ENCODE measurements around the gene SORBS2. TPM values are rescaled to one million over a fixed set of nuclear protein-coding genes. Genes with fewer than 3 reads are reported as not detected.

SORBS2 gene
- polyA plus RNA-seq, 3 donors from 2014 or later, result 2.6 to 5.8 TPM; not detected in 1

GRCh38 chr4:185826381-185826780 lies 14.4 kb upstream of the SORBS2 start:
- Mint-ChIP-seq H3K27me3 (ENCODE audit: low read depth in 3 of 3) (peaks cover 0 to 8% (median 0%) of the 10 kb centered on the region in 3 donors), H3K27ac (no peak overlapping the region), H3K9me3 (peaks cover 0 to 5% (median under 1%) of the 10 kb centered on the region in 6 donors), H3K36me3 (no peaks in the 10 kb centered on the region), H3K4me3 (no peak overlapping the region), H3K4me1 (no peaks in the 10 kb centered on the region)
- DNase-seq, result no peak

DNA sequence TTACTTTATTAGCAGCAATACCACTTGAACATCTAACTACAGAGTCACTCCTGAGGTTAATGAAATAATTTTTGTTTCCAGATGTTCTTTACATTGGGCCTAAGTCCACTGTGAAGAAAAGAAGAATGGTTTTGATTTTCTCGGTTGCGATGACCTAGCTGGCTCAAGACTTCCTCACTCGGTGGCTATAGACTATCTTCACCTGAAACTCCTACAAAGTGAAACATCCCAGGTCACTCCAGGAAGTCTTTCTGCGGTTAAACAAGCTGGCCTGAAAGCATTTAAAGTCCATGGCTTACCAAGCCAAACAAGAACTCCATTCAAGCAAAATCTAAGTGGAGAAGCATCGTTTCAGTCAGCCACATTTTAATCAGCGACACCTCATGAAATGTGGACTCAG lies 13.7 kb upstream of the SORBS2 start:
- Mint-ChIP-seq H3K4me3 (no peak overlapping the region), H3K27ac (no peak overlapping the region), H3K27me3 (ENCODE audit: low read depth in 3 of 3) (peaks cover 0 to 6% (median 0%) of the 10 kb centered on the region in 3 donors), H3K4me1 (no peaks in the 10 kb centered on the region), H3K36me3 (no peaks in the 10 kb centered on the region), H3K9me3 (peaks cover 0 to 5% (median under 1%) of the 10 kb centered on the region in 6 donors)
- DNase-seq, result no peak

GRCh38 chr4:185822791-185823190 lies 10.8 kb upstream of the SORBS2 start:
- H3K27me3 Mint-ChIP-seq (ENCODE audit: low read depth in 3 of 3), result peaks cover 0 to 6% (median 2%) of the 10 kb centered on the region in 3 donors
- no peak overlapping the region for H3K27ac Mint-ChIP-seq
- H3K36me3 Mint-ChIP-seq, result no peaks in the 10 kb centered on the region
- peaks cover 0 to 4% (median under 1%) of the 10 kb centered on the region in 6 donors for H3K9me3 Mint-ChIP-seq
- no peak for DNase-seq
- H3K4me3 Mint-ChIP-seq, result no peak overlapping the region
- no peaks in the 10 kb centered on the region for H3K4me1 Mint-ChIP-seq

DNA sequence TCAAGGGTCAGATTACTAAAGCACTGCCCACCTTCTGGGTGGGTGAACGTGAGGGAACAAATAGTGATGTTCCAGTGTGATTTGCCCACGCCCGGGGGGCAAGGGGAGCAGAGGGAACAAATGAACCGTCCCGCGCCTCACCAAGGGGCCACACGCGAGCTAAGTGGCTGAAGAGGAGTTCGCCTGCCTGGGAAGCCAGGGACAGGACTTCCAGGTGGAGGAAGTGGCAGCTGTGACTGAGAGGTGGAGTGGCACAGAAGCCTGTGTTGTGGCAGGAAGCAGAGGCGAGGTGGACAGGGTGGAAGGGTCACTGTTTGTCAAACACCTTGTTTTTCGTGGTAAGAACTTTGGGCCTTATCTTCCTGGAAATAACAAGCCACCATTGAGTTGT lies 9.0 kb upstream of the SORBS2 start:
- H3K27me3 Mint-ChIP-seq (ENCODE audit: low read depth in 3 of 3), result peaks cover 0 to 6% (median 2%) of the 10 kb centered on the region in 3 donors
- H3K9me3 Mint-ChIP-seq, result peaks cover 0 to 4% (median under 1%) of the 10 kb centered on the region in 6 donors
- no peak overlapping the region for H3K4me3 Mint-ChIP-seq
- DNase-seq, result no peak
- no peaks in the 10 kb centered on the region for H3K36me3 Mint-ChIP-seq
- no peak overlapping the region for H3K27ac Mint-ChIP-seq
- H3K4me1 Mint-ChIP-seq, result no peaks in the 10 kb centered on the region

DNA sequence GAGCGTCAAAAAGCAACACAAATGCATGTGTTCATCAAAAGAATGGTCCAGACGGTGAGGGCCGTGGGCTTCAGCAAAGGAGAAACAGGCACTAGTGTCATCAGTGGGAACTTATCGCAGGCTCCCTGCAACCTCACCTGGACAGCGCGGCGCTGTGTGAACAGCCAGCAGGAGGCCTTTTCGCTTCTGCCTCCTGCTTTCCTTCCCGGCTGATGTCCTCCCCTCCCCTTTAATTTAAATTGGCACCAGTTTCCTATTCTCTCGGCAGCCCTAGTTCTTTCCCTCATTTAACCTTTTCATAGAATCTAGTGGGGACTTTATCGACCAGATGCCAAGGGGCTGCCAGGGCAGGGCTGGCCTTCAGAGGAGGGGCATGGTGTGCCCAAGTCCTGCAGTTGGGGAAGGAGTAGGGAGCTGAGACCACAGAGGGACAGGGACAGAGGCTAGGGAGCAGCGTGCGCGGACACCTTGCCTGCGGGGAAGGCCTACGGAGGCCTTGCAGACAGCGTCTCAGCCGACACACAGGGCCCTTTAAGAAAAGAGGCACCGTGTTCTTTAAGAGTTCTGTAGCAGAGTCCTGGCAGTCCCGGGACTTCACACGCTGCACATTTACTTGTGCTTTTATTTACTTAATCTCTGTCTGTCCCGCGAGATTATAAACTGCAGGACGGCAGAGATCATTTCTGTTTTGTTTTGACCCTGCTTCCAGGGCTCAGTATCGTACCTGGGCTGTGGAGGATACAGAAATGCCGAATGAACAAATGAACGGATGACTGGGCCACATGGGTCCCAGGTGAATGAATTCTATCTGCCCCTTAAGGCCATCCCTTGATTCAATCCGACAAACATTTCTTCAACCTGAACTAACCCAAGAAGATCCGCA lies 8.4 kb upstream of the SORBS2 start:
- Mint-ChIP-seq H3K36me3 (no peaks in the 10 kb centered on the region), H3K27ac (no peak overlapping the region), H3K4me3 (no peak overlapping the region), H3K9me3 (peaks cover 0 to 2% (median under 1%) of the 10 kb centered on the region in 6 donors), H3K4me1 (no peaks in the 10 kb centered on the region), H3K27me3 (ENCODE audit: low read depth in 3 of 3) (peaks cover 0 to 6% (median 2%) of the 10 kb centered on the region in 3 donors)
- no peak for DNase-seq

DNA sequence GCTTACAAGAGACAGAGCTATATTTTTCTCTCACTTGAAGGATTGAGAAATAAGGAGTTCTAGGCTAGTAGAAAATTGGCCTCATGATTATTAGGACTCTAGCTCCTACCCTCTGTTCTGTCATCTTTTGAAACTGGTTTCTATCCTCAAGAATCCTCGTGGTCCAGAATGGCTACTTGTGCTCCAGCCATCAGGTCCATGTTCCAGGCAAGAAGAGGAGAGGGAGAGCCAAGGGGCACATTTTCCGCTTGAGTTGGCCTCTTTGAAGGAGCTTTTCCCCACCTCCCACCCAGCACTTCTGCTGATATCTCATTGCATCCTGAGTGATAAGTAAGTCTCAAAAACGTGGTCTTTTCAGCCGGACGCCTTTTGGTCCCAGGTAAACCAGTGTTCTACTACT lies 7.2 kb upstream of the SORBS2 start:
- H3K4me3 Mint-ChIP-seq, result no peak overlapping the region
- no peaks in the 10 kb centered on the region for H3K4me1 Mint-ChIP-seq
- H3K27me3 Mint-ChIP-seq (ENCODE audit: low read depth in 3 of 3), result peaks cover 2 to 4% (median 3%) of the 10 kb centered on the region in 3 donors
- peaks cover 0 to 2% (median under 1%) of the 10 kb centered on the region in 6 donors for H3K9me3 Mint-ChIP-seq
- H3K27ac Mint-ChIP-seq, result no peak overlapping the region
- no peaks in the 10 kb centered on the region for H3K36me3 Mint-ChIP-seq
- DNase-seq, result no peak

DNA sequence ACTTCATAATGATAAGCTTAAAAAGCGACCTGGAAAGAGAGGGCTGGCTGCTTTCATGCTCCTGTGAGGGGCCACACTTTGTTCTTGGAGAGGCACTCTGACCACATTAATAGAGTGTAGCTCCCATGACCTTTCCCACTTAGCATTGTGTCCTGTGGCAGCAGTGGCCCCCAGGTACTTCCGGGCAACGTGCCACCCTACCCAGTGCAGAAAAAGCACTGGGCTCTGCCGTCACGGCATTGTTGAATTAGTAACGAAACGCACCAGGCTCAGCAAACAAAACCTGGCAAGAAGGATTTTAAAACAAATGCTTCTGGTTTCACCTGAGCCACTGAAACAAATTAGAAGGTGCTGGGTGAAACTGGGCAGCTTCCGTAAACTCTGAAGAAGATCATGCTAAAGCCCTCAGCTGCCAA lies 5.4 kb upstream of the SORBS2 start:
- no peaks in the 10 kb centered on the region for H3K4me1 Mint-ChIP-seq
- H3K4me3 Mint-ChIP-seq, result no peak overlapping the region
- peaks cover 2 to 6% (median 4%) of the 10 kb centered on the region in 3 donors for H3K27me3 Mint-ChIP-seq (ENCODE audit: low read depth in 3 of 3)

GRCh38 chr4:185813133-185813532 lies 1.1 kb upstream of the SORBS2 start:
- Mint-ChIP-seq H3K4me3 (no peak overlapping the region), H3K9me3 (no peaks in the 10 kb centered on the region), H3K36me3 (no peaks in the 10 kb centered on the region), H3K4me1 (peaks cover 0 to 2% of the 10 kb centered on the region in 2 donors), H3K27ac (no peak overlapping the region), H3K27me3 (ENCODE audit: low read depth in 3 of 3) (peaks cover 1 to 6% (median 4%) of the 10 kb centered on the region in 3 donors)
- DNase-seq, result no peak

More for the DNA sequence above, 5.4 kb upstream of the SORBS2 start:
- no peaks in the 10 kb centered on the region for H3K36me3 Mint-ChIP-seq
- no peak overlapping the region for H3K27ac Mint-ChIP-seq
- DNase-seq, result no peak
- peaks cover 0 to 1% (median 0%) of the 10 kb centered on the region in 6 donors for H3K9me3 Mint-ChIP-seq

- H3K4me3 Mint-ChIP-seq, result no peak overlapping the region
- H3K4me1 Mint-ChIP-seq, result peaks cover 0 to 2% of the 10 kb centered on the region in 2 donors
- no peaks in the 10 kb centered on the region for H3K9me3 Mint-ChIP-seq
- H3K27me3 Mint-ChIP-seq (ENCODE audit: low read depth in 3 of 3), result peaks cover 1 to 8% (median 4%) of the 10 kb centered on the region in 3 donors
- no peaks in the 10 kb centered on the region for H3K36me3 Mint-ChIP-seq
- no peak overlapping the region for H3K27ac Mint-ChIP-seq
- DNase-seq, result no peak
These were observed 1.1 kb downstream of the SORBS2 start for GRCh38 chr4:185810746-185811508.

DNA sequence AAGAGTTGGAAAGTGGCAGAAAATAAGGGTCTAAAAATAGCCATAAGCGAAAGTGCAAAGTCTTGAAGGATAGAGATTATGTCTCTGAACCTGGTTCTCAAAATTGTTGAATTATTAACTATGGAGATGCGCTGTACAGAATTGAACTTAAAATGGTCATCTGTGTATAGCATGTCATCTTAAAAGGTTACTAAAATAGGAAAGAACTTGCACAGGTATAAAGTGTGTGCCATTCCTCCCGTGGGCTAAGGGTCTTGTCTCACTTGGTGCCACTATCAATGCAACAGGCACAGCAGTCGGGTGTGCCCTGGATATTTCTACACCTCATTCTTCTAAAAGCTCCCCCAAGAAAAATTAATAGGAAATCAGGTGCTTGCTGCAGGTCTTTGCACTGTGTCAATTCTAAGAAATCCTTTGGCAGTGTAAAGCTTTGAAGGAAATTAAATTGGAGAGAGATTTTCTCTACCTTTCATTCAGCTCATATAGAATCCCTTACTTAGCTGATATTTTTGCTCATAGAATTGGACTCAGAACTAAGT lies 2.4 kb downstream of the SORBS2 start:
- Mint-ChIP-seq H3K36me3 (no peaks in the 10 kb centered on the region), H3K27ac (no peak overlapping the region), H3K4me1 (peaks cover 0 to 2% of the 10 kb centered on the region in 2 donors), H3K4me3 (no peak overlapping the region), H3K27me3 (ENCODE audit: low read depth in 3 of 3) (peaks cover 1 to 8% (median 2%) of the 10 kb centered on the region in 3 donors), H3K9me3 (no peaks in the 10 kb centered on the region)
- DNase-seq, result no peak

GRCh38 chr4:185809121-185809520 lies 2.9 kb downstream of the SORBS2 start:
- Mint-ChIP-seq H3K4me3 (no peak overlapping the region), H3K9me3 (no peaks in the 10 kb centered on the region), H3K36me3 (no peaks in the 10 kb centered on the region), H3K4me1 (peaks cover 0 to 2% of the 10 kb centered on the region in 2 donors), H3K27ac (no peak overlapping the region), H3K27me3 (ENCODE audit: low read depth in 3 of 3) (peaks cover 0 to 8% (median 1%) of the 10 kb centered on the region in 3 donors)
- no peak for DNase-seq

GRCh38 chr4:185805979-185806378 lies 6.0 kb downstream of the SORBS2 start:
- no peaks in the 10 kb centered on the region for H3K36me3 Mint-ChIP-seq
- no peak overlapping the region for H3K4me3 Mint-ChIP-seq
- H3K4me1 Mint-ChIP-seq, result no peaks in the 10 kb centered on the region
- H3K9me3 Mint-ChIP-seq, result no peaks in the 10 kb centered on the region
- H3K27me3 Mint-ChIP-seq (ENCODE audit: low read depth in 3 of 3), result peaks cover 0 to 6% (median 1%) of the 10 kb centered on the region in 3 donors
- DNase-seq, result no peak
- H3K27ac Mint-ChIP-seq, result no peak overlapping the region

- no peak overlapping the region for H3K27ac Mint-ChIP-seq
- H3K9me3 Mint-ChIP-seq, result no peaks in the 10 kb centered on the region
- no peaks in the 10 kb centered on the region for H3K36me3 Mint-ChIP-seq
- DNase-seq, result no peak
- H3K4me1 Mint-ChIP-seq, result no peaks in the 10 kb centered on the region
- H3K27me3 Mint-ChIP-seq (ENCODE audit: low read depth in 3 of 3), result peaks cover 0 to 12% (median 1%) of the 10 kb centered on the region in 3 donors
- H3K4me3 Mint-ChIP-seq, result no peak overlapping the region
These were observed 6.7 kb downstream of the SORBS2 start for GRCh38 chr4:185805262-185805802.
